Transverse colon (tissue), 4 donors: ENCODE measurements around the gene NR1H3. TPM values are rescaled to one million over a fixed set of nuclear protein-coding genes. Genes with fewer than 3 reads are reported as not detected.

Experiments used
- DNase-seq: peaks from one replicate; pipeline ENCODE4 v3.0.0-alpha.2; 2019
- H3K27ac ChIP-seq, 4 donors: fragments of 200-600 bp; sonication (generic); 2 replicates each; pipeline ENCODE4 v1.5.1; 2016 to 2018; ENCODE audit warnings: inconsistent platforms in 4 of 4
- H3K27me3 ChIP-seq: fragments of 200-600 bp; sonication (generic); 2 replicates; pipeline ENCODE4 v1.5.1; 2017; ENCODE audit warnings: inconsistent platforms
- H3K36me3 ChIP-seq, 4 donors: fragments of 200-600 bp; sonication (generic); 2 replicates each; pipeline ENCODE4 v1.5.1; 2017 to 2019; ENCODE audit warnings: inconsistent platforms in 4 of 4
- H3K4me1 ChIP-seq, 4 donors: fragments of 200-600 bp; sonication (generic); 2 replicates each; pipeline ENCODE4 v1.5.1; 2017 to 2020; ENCODE audit warnings: inconsistent platforms in 4 of 4
- H3K4me3 ChIP-seq, 4 donors: fragments of 200-600 bp; sonication (generic); 1 replicate in 1 of 4; 2 replicates in 3 of 4; pipeline versions ENCODE4 v1.5.1 to v1.6.1; 2017 to 2019; ENCODE audit warnings: inconsistent platforms in 4 of 4
- H3K9me3 ChIP-seq, 2 donors: fragments of 200-600 bp; sonication (generic); 2 replicates each; pipeline ENCODE4 v1.5.1; 2017 to 2019; ENCODE audit warnings: inconsistent platforms in 2 of 2
- CTCF ChIP-seq, 5 experiments: fragments of 200-600 bp in 3 of 5; fragments of 450-650 bp in 2 of 5; sonication (generic) in 3 of 5; IDR thresholded peaks; 1 replicate in 2 of 5; 2 replicates in 3 of 5; pipeline ENCODE4 v1.5.1; 2016 to 2017; ENCODE audit warnings: antibody characterized with exemption in 5 of 5, inconsistent platforms in 3 of 5, mild to moderate bottlenecking in 2 of 5, moderate library complexity in 1 of 5
- EP300 ChIP-seq: sonication (generic); formaldehyde crosslinking; IDR thresholded peaks from one replicate; pipeline ENCODE4 v1.6.1; 2017; ENCODE audit warnings: antibody characterized with exemption, low read depth
- POLR2A ChIP-seq: fragments of 450-650 bp; IDR thresholded peaks from one replicate; pipeline ENCODE4 v1.6.1; 2016; ENCODE audit warnings: antibody characterized with exemption, mild to moderate bottlenecking, moderate library complexity
- POLR2AphosphoS5 ChIP-seq, 3 donors: sonication (generic); formaldehyde crosslinking; IDR thresholded peaks; one replicate each; pipeline ENCODE4 v1.6.1; 2016; ENCODE audit warnings: antibody characterized with exemption in 3 of 3
- WGBS, 2 donors: methylation state at CpG; one replicate each; pipeline ENCODE4 v1.1.5; 2018; ENCODE audit warnings: low coverage in 1 of 2; 5-methylcytosine and 5-hydroxymethylcytosine counted together
- in situ Hi-C, 4 donors: fragments of 200-750 bp; cut with MboI; loops; one replicate each; pipeline versions ENCODE4 v1.15.0 to v1.15.1; 2017; ENCODE audit warnings: low sequenced_read_pairs in 3 of 4, low pct_ligation_motif_present in 1 of 4, low pct_unique_long_range_greater_than_20kb in 1 of 4
- intact Hi-C: fragments of 100-400 bp; cut with DNase I; formaldehyde crosslinking; loops from one replicate; pipeline ENCODE4 v1.15.1; 2023; ENCODE audit warnings: low total_unique reads
- total RNA-seq, 4 donors: library from RNA; depleted of rRNA; stranded (reverse); fragments of >200 nt; gene quantifications; one replicate each; pipeline ENCODE4 v1.1.0, GENCODE V29; 2016

The NR1H3 gene
- total RNA-seq, 4 donors from 2014 or later, result 28.7 to 124 (median 113) TPM

GRCh38 chr11:47285969-47286770 lies 28.4 kb downstream of the NR1H3 start:
- Histone ChIP-seq H3K4me3 (no peak overlapping the region), H3K27ac (no peak overlapping the region), H3K27me3 (no peaks in the 10 kb centered on the region), H3K9me3 (no peaks in the 10 kb centered on the region), H3K4me1 (no peaks in the 10 kb centered on the region), H3K36me3 (peaks cover 0 to 93% (median 46%) of the 10 kb centered on the region in 4 donors)
- no peak for DNase-seq
- 90 to 93% methylated on average over 7 to 13 of the region's 13 CpGs for WGBS, 2 donors
- intact Hi-C loops (no loop called here), in situ Hi-C loops (loop anchor here in 1 of 4 donors (25.0 kb wide), 1 partner anchor 451 kb away; no protein-coding TSS in a partner anchor)
- TF ChIP-seq EP300 (no peak), POLR2A (no peak), CTCF (IDR thresholded peaks at IDR 0.05) (no peak), POLR2AphosphoS5 (IDR thresholded peaks at IDR 0.05) (no peak)

- H3K27me3 ChIP-seq, result no peaks in the 10 kb centered on the region
- H3K27ac ChIP-seq, result no peak overlapping the region
- no peaks in the 10 kb centered on the region for H3K4me1 ChIP-seq
- WGBS, 2 donors, result 90 to 100% methylated on average over 1 to 5 of the region's 5 CpGs
- no peak for TF ChIP-seq CTCF (IDR thresholded peaks at IDR 0.05)
- no peak for TF ChIP-seq POLR2AphosphoS5 (IDR thresholded peaks at IDR 0.05)
- no peak for TF ChIP-seq POLR2A
- TF ChIP-seq EP300, result no peak
- H3K9me3 ChIP-seq, result no peaks in the 10 kb centered on the region
- H3K4me3 ChIP-seq, result no peak overlapping the region
- in situ Hi-C loops, result loop anchor here in 1 of 4 donors (25.0 kb wide), 1 partner anchor 449 kb away; no protein-coding TSS in a partner anchor
- intact Hi-C loops, result no loop called here
- H3K36me3 ChIP-seq, result peaks cover 0 to 89% (median 44%) of the 10 kb centered on the region in 4 donors
- no peak for DNase-seq
Measured at GRCh38 chr11:47288066-47288465, 30.3 kb downstream of the NR1H3 start.

- no peak for DNase-seq
- no peak for TF ChIP-seq POLR2AphosphoS5 (IDR thresholded peaks at IDR 0.05)
- no peak for TF ChIP-seq EP300
- TF ChIP-seq POLR2A, result no peak
- no peak for TF ChIP-seq CTCF (IDR thresholded peaks at IDR 0.05)
- Histone ChIP-seq H3K9me3 (no peaks in the 10 kb centered on the region), H3K27ac (no peak overlapping the region), H3K36me3 (peaks cover 0 to 88% (median 43%) of the 10 kb centered on the region in 4 donors), H3K27me3 (no peaks in the 10 kb centered on the region), H3K4me1 (no peaks in the 10 kb centered on the region), H3K4me3 (no peak overlapping the region)
- intact Hi-C loops, result no loop called here
- WGBS, 2 donors, result 95% methylated on average over 15 of the region's 15 CpGs; no CpG with 5 or more reads in 1 of the 2 donors
- in situ Hi-C loops, result loop anchor here in 1 of 4 donors (25.0 kb wide), 1 partner anchor 447 kb away; no protein-coding TSS in a partner anchor
Measured at GRCh38 chr11:47289856-47290255, 32.1 kb downstream of the NR1H3 start.

- peaks cover 0 to 95% (median 45%) of the 10 kb centered on the region in 4 donors for H3K36me3 ChIP-seq
- H3K4me1 ChIP-seq, result no peaks in the 10 kb centered on the region
Measured at GRCh38 chr11:47295385-47295784, 37.6 kb downstream of the NR1H3 start.

More at GRCh38 chr11:47295385-47295784, 37.6 kb downstream of the NR1H3 start:
- 90 to 91% methylated on average over 2 to 5 of the region's 5 CpGs for WGBS, 2 donors
- in situ Hi-C loops, result loop anchor here in 1 of 4 donors (25.0 kb wide), 1 partner anchor 442 kb away; no protein-coding TSS in a partner anchor
- intact Hi-C loops, result no loop called here
- Histone ChIP-seq H3K27ac (no peak overlapping the region), H3K27me3 (no peaks in the 10 kb centered on the region), H3K9me3 (peaks cover 12% of the 10 kb centered on the region in 2 donors), H3K4me3 (no peak overlapping the region)
- no peak for TF ChIP-seq POLR2A
- no peak for TF ChIP-seq POLR2AphosphoS5 (IDR thresholded peaks at IDR 0.05)
- TF ChIP-seq CTCF (IDR thresholded peaks at IDR 0.05), result no peak
- TF ChIP-seq EP300, result no peak
- no peak for DNase-seq
